Raji (cell line): ENCODE measurements around the gene ZNF335.

Experiments used
- POLR2A ChIP-seq: IDR thresholded peaks from 2 replicates; pipeline ENCODE4 v1.6.1; 2011; ENCODE audit warnings: low read depth, low read length, control low read depth; ENCODE audit not compliant: insufficient read depth

The ZNF335 gene

DNA sequence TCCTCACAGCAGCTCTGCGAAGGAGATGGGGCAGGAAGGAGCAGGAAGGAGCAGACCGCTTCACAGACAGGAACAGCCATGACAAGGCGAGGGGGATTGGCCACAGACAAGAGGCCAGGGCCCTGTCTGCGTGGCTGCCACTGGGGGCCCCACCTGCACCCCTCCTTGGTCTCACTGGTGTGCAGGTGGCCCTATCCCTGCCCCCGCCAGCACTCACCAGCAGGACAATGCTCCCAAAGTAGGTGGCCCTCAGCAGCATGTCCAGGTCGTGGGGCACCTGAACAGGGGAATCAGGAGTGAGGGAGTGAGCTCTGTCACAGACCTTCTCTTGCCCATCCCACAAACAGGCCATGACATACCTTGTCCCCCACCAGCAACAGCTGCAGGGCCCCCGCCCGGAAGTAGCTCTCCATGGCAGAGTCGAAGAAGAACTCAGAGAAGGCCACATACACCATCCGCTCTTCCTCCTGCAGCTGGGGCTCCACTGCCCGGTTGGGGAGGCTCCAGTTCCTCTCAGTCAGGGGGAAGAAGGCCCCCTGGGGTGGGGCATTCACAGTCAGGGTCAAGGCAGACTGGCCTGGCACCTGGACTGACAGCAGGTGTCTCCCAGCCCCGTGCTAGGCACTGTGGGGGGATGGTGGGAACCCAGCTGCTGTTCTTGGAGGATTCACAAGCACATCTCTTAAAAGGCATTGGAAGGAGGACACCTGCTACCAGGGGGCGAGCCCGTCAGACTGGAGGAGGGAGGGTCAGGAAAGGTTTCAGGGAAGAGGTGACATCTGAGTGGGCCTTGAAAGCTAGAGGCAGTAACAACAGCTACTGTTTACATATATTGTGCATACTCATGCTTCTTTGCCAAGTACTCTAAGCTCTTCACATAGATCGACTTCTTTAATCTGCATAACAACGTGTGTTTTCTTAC, 67.2 kb downstream of the ZNF335 start:
- TF ChIP-seq POLR2A, result no peak

DNA sequence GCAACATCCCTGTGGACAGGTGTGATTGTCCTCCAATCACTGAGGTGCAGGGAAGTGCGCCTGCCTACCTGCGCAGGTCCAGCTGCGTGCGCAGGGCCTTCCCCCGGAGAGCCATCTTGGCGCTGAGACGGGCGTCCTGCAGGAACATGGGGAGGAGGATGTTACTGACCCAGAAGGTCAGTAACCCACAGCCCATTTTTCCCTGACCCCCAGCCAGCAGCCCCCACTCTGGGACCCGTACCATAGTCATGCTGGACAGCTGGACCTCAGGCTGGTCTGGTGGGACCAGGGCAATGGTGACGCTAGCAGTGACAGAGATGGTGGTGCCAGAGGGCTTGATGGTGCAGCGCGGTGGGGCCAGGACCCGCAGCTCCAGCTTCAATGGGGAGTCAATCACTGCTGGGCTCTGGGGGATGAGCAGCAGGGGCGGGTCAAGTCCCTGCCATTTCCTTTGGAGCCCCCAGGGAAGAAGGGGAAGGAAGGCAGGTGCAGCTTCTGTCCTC, 69.8 kb downstream of the ZNF335 start:
- no peak for TF ChIP-seq POLR2A

DNA sequence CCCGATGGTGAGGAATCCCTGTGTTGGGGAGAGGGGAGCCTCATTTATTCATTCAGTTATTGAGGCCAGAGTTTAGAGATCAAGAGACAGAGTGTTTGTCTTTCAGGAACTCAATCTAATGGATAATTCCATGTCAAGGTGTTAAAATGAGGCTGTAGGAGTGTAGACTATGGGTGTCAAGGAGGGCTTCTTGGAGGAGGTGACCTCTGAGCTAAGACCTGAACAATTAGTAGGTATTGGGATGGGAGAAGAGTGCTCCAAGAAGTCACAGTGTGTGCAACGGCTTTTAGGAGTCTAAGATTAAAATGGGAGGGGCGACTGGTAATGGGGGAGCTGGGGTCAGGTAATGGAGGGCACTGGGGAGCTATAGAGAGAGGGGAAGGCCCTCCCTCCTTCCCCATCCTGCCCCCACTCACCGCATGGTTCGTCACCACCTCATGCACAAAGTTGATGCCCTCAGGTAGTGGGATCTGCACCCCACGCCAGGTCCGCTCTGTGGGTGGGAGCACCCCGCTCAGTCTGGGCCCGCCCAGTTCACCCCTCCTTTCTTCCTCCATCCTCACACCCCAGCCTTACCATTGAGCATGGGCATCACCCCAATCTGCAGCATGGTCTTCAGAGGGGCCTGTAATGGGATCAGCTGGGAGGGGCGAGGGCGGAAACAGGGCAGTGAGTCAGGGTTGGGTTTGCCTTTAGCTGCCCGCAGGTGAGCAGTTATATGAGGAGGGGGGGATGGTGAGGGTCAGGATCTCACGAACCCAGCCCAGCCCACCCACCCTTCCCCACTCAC, 72.8 kb downstream of the ZNF335 start:
- no peak for TF ChIP-seq POLR2A
